CD4-positive, CD25-positive, alpha-beta regulatory T cell (primary cell): ENCODE measurements around the gene AHNAK2. TPM values are rescaled to one million over a fixed set of nuclear protein-coding genes. Genes with fewer than 3 reads are reported as not detected.

Experiments
- ATAC-seq, 2 donors: fragments of 150-1000 bp; cut with Tn5 transposase; one replicate each; pipeline ENCODE4 v1.10.0; 2021; ENCODE audit warnings: low read depth in 2 of 2, moderate number of reproducible peaks in 2 of 2, moderate library complexity in 1 of 2
- DNase-seq, 3 donors: peaks; one replicate each; pipeline versions ENCODE4 v3.0.0 to v3.0.0-alpha.2; 2012 to 2022; ENCODE audit warnings: mixed read lengths in 1 of 3
- H3K27ac ChIP-seq: one replicate; pipeline ENCODE4 v1.7.0; 2013; ENCODE audit warnings: mild to moderate bottlenecking, low read length; ENCODE audit not compliant: insufficient read depth, poor library complexity, severe bottlenecking
- H3K27me3 ChIP-seq: one replicate; pipeline ENCODE4 v1.7.0; 2013; ENCODE audit warnings: low read length; ENCODE audit not compliant: control insufficient read depth, insufficient read depth
- H3K36me3 ChIP-seq: one replicate; pipeline ENCODE4 v1.7.0; 2013; ENCODE audit warnings: mild to moderate bottlenecking, low read length, moderate library complexity; ENCODE audit not compliant: control insufficient read depth, insufficient read depth
- H3K4me1 ChIP-seq: 2 replicates; pipeline ENCODE4 v1.7.0; 2013; ENCODE audit warnings: mild to moderate bottlenecking, low read length; ENCODE audit not compliant: insufficient read depth, control insufficient read depth, poor library complexity, severe bottlenecking
- H3K4me3 ChIP-seq: one replicate; pipeline ENCODE4 v1.7.0; 2013; ENCODE audit warnings: low read depth, mild to moderate bottlenecking, low read length, moderate library complexity
- H3K9me3 ChIP-seq, 2 experiments: 1 replicate in 1 of 2; 2 replicates in 1 of 2; pipeline ENCODE4 v1.7.0; 2013; ENCODE audit warnings: low read length in 2 of 2, mild to moderate bottlenecking in 1 of 2, moderate library complexity in 1 of 2; ENCODE audit not compliant: control insufficient read depth in 2 of 2
- H3K27ac Mint-ChIP-seq, 3 donors: one replicate each; pipeline ENCODE4 v1.8.0; 2020 to 2022; ENCODE audit warnings: mild to moderate bottlenecking in 3 of 3, mixed read lengths in 3 of 3, moderate library complexity in 2 of 3
- H3K27me3 Mint-ChIP-seq: one replicate; pipeline ENCODE4 v1.8.0; 2022; ENCODE audit warnings: mild to moderate bottlenecking, mixed read lengths
- H3K36me3 Mint-ChIP-seq: one replicate; pipeline ENCODE4 v1.8.0; 2020; ENCODE audit warnings: mixed read lengths
- H3K4me1 Mint-ChIP-seq, 4 donors: one replicate each; pipeline ENCODE4 v1.8.0; 2020 to 2022; ENCODE audit warnings: mixed read lengths in 4 of 4, mild to moderate bottlenecking in 1 of 4
- H3K4me3 Mint-ChIP-seq, 4 donors: one replicate each; pipeline ENCODE4 v1.8.0; 2020 to 2022; ENCODE audit warnings: mild to moderate bottlenecking in 4 of 4, mixed read lengths in 4 of 4, moderate library complexity in 3 of 4
- H3K9me3 Mint-ChIP-seq, 7 donors: one replicate each; pipeline ENCODE4 v1.8.0; 2020 to 2022; ENCODE audit warnings: mixed read lengths in 7 of 7, mild to moderate bottlenecking in 3 of 7, moderate library complexity in 2 of 7
- polyA plus RNA-seq, 4 donors: library from polyadenylated mRNA; unstranded; fragments of 300-500 nt; fragmentation: Illumina TruSeq; gene quantifications; one replicate each; pipeline ENCODE4 v1.2.3, GENCODE V29; 2021
- total RNA-seq: library from RNA; stranded (reverse); gene quantifications from one replicate; pipeline ENCODE4 v1.2.3, GENCODE V29; 2022

Gene AHNAK2
- total and polyA plus RNA-seq, 5 donors from 2014 or later: not detected

DNA sequence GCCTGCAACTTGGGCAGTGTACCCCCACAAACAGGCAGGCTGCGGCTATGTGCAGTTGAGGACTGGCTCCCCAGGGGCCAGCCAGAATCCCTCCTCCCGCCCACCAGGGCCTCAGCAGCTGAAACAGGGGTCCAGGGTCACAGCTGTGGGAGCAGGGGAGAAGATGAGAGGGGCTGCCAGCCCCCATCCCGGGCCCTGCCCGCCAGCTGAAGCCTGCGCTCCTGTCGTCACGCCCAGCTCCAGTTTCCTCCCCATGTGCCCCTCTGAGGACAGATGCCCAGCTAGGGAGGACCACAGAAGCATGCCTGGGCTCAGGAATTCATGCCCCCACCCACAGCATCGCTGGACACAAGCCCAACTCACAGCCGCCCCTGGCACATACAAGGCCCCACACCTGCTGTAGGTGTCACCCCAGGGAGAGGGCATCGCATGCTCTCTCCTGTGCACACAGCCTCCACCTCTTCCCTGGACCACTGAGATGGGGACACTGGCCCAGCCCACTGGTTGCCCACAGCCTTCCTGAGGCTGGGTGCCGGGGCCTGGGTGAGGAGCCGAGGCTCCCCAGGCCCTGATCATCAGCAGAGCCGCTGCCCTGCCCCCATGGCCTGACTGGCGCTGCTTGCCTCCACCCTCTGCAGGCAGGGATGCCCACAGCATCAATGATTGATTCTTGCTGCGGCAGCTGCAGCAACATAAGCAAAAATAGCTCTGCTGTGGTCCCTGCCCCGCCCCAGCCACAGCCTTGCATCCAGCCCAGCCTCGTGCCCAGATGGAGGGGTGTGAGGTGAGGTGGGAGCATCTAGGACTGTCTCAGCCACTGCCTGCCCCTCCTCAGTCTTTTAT, 3.7 kb upstream of the AHNAK2 start:
- H3K36me3 Mint-ChIP-seq: no peaks in the 10 kb centered on the region
- peaks cover 18% of the 10 kb centered on the region for H3K4me1 ChIP-seq
- H3K27ac ChIP-seq: no peak overlapping the region
- no peak for DNase-seq
- no peak overlapping the region for H3K27ac Mint-ChIP-seq
- H3K27me3 ChIP-seq: no peaks in the 10 kb centered on the region
- no peak for ATAC-seq
- no peaks in the 10 kb centered on the region for H3K9me3 ChIP-seq
- H3K4me1 Mint-ChIP-seq: peaks cover 0 to 15% (median 4%) of the 10 kb centered on the region in 4 donors
- no peak overlapping the region for H3K4me3 ChIP-seq
- H3K4me3 Mint-ChIP-seq: peak overlapping the region in 1 of 4 donors; percentile 27
- peaks cover 27% of the 10 kb centered on the region for H3K27me3 Mint-ChIP-seq
- H3K9me3 Mint-ChIP-seq: peaks cover 0 to 5% (median 0%) of the 10 kb centered on the region in 7 donors
- no peaks in the 10 kb centered on the region for H3K36me3 ChIP-seq

DNA sequence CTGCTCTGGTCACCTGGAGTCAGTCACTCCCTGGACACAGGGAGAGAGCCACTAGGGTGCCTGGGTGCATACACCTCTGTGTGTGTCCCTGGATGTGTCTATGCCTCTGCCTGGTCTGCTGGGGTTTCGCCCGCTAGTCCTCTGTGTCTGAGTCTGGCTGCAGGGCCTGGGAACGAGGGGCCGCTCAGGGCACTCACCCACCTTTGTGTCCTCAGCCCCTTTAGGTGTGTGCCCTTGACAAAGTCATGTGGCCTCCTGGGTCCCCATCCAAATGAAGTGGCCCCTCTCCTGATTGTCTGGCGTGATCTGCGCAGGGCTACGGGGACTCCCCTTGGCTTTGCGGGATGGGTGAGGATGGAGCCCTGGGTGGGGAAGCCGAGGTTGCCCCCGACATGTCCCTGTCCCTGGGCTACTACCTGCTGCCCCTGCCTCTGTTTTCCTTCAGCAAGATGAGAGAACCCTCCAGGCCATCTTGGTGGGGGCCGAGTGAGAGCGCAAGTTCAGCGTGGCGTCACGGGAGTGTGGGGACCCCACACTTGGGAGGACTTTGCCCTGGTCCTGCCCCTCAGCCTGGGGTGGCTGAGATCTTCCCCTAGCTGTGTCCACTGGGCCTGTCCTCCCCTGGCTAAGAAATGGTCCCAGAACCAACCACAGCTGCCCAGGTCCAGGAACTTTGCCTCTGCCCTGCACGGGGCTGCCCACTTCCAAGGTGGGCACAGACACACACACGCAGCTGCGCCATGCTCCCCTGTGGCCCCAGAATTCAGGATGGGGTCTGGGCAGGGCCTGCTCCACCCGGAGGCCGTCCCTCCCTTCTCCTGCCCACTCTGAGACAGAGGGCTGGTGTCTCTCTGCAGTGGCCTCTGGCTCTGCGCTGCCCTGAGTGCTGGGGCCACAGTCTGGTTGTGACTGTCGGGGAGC, 2.7 kb upstream of the AHNAK2 start:
- Mint-ChIP-seq H3K4me1 (peaks cover 0 to 14% (median 8%) of the 10 kb centered on the region in 4 donors), H3K27ac (peak overlapping the region in 1 of 3 donors; percentile 38), H3K9me3 (peaks cover 0 to 5% (median 0%) of the 10 kb centered on the region in 7 donors), H3K27me3 (peaks cover 34% of the 10 kb centered on the region), H3K36me3 (no peaks in the 10 kb centered on the region), H3K4me3 (peak overlapping the region in 2 of 4 donors; percentile 36 to 76)
- Histone ChIP-seq H3K4me1 (peaks cover 14% of the 10 kb centered on the region), H3K4me3 (no peak overlapping the region), H3K27ac (no peak overlapping the region), H3K36me3 (no peaks in the 10 kb centered on the region), H3K27me3 (no peaks in the 10 kb centered on the region), H3K9me3 (no peaks in the 10 kb centered on the region)
- ATAC-seq: no peak
- DNase-seq: no peak

DNA sequence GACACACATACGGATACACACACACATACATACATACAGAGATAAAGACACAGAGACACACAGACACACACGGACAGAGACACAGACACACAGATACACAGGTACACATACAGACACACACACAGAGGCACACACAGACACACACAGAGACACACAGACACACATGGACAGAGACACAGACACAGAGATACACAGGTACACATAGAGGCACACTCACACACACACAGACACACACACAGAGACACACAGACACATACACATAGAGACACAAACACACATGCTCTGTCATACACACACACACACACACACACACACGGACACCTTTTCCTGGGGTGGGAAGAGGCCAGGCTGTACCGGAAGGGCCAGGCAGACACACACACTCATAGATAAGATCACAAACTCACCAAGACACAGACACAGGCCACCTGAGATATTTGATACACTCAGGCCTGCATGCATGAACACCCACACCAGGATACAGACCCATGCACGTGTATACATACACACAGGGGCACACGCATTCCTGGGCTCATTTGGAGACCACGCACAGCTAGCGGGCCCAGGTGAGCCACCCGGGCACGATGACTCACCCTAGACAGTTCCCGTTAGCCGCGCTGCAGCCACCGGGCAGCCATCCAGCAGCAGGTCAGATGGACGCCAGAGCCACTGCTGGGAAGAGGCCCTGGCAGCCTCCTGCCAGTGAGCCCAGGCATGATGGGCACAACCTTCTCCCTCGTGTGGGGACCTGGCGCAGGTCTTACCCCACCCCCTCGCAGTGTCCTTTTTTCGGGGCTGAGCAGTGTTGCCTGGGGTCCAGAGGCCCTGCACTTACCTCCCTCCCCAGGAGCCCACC, 1.8 kb upstream of the AHNAK2 start:
- no peak for DNase-seq
- Histone ChIP-seq H3K4me1 (peaks cover 15% of the 10 kb centered on the region), H3K9me3 (no peaks in the 10 kb centered on the region), H3K36me3 (no peaks in the 10 kb centered on the region), H3K27me3 (no peaks in the 10 kb centered on the region), H3K4me3 (no peak overlapping the region), H3K27ac (no peak overlapping the region)
- Mint-ChIP-seq H3K27ac (no peak overlapping the region), H3K27me3 (peaks cover 34% of the 10 kb centered on the region), H3K4me1 (peaks cover 0 to 17% (median 8%) of the 10 kb centered on the region in 4 donors), H3K9me3 (peaks cover 0 to 5% (median 0%) of the 10 kb centered on the region in 7 donors), H3K36me3 (no peaks in the 10 kb centered on the region), H3K4me3 (peak overlapping the region; percentile 10 to 76 (median 16))
- ATAC-seq: no peak

DNA sequence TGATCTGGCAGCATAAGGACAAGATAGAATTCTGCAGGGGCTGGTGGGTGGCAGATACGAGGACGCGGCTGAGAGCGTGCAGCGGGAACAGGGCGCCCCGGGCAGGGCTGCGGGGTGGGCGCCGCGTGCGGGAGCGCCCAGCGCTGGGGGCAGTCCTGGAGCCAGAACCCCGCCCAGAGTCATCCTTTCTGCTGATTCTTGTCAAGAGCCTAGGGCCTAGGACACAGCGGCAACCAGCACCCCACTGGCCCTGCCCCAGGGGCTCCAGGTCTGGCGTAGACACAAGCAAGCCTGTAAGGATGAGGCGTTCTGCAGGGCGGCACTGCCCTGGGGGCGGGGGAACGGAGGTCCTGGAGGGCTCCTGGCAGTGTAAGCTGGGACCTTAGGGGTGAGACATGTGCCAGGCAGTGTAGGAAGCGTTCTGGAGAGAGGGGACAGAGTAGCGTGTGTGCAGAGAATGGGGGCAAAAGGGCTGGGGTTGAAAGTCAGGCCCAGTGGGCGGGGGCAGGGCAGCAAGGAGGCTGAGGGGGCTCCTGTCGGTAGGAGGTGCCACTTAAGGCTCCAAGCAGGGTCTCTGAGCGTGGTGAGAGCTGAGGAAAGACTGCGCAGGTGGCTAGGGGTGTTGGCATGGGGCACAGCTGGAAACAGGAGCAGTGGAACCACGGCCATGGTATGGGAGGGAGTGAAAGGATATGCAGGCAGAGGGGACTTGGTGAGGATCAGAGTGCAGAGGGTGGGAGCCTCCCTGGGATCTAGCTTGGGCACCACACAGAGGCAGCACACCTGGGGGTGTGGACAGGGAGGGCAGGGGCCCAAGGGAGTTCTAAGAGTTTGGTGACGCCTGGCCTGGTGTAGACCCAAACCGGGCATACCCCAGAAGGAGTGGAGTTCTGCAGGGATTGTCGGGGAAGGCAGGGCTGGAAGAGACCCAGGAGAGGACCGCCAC, 845 bp upstream of the AHNAK2 start:
- H3K9me3 Mint-ChIP-seq: peaks cover 0 to 4% (median 0%) of the 10 kb centered on the region in 7 donors
- H3K36me3 Mint-ChIP-seq: no peaks in the 10 kb centered on the region
- ATAC-seq: no peak
- H3K27me3 Mint-ChIP-seq: peaks cover 40% of the 10 kb centered on the region
- Histone ChIP-seq H3K9me3 (no peaks in the 10 kb centered on the region), H3K36me3 (no peaks in the 10 kb centered on the region), H3K4me1 (peaks cover 15% of the 10 kb centered on the region), H3K4me3 (no peak overlapping the region), H3K27ac (no peak overlapping the region), H3K27me3 (no peaks in the 10 kb centered on the region)
- H3K4me1 Mint-ChIP-seq: peaks cover 0 to 14% (median 7%) of the 10 kb centered on the region in 4 donors
- H3K4me3 Mint-ChIP-seq: peak overlapping the region; percentile 10 to 76 (median 63)
- H3K27ac Mint-ChIP-seq: peak overlapping the region in 1 of 3 donors; percentile 3
- no peak for DNase-seq

DNA sequence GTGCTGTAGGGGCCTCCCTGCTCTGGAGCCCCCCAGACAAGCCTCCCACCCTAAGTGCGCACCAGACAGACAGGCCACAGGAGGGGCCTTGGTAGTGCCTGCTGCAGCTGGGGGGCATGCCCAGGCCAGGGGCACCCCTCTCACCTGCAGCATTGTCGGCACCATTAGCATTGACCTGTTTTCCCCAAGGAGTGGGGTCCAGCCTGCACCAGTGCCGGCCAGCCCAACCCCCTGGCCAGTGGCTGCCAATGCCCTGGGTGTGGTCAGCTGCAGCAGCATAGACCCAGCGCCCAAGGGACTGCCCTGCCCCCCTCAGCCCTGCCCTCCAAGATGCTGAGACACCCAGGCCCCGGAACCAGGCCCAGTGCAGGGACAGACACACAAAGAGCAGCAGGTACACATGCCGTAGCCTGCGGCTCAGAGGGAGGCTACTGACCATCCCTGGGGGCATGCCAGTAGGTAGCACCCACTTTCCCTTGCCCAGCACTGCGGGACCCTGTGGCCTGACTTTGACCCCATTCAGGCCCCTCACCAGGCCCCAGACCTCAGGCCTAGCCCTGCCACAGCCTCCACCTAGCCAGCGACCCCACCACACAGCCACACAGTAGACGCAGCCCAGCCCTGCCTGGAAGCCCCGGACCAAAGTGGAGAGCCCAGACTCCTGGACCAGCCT, 1.0 kb downstream of the AHNAK2 start:
- no peaks in the 10 kb centered on the region for H3K36me3 ChIP-seq
- H3K4me1 Mint-ChIP-seq: peaks cover 0 to 12% (median 7%) of the 10 kb centered on the region in 4 donors
- ATAC-seq (no peak), DNase-seq (no peak)
- no peaks in the 10 kb centered on the region for H3K27me3 ChIP-seq
- H3K9me3 Mint-ChIP-seq: peaks cover 0 to 4% (median 0%) of the 10 kb centered on the region in 7 donors
- no peaks in the 10 kb centered on the region for H3K9me3 ChIP-seq
- peak overlapping the region in 3 of 4 donors; percentile 75 to 78 (median 77) for H3K4me3 Mint-ChIP-seq
- no peak overlapping the region for H3K4me3 ChIP-seq
- H3K4me1 ChIP-seq: peaks cover 15% of the 10 kb centered on the region
- peaks cover 34% of the 10 kb centered on the region for H3K27me3 Mint-ChIP-seq
- H3K27ac ChIP-seq: no peak overlapping the region
- H3K36me3 Mint-ChIP-seq: no peaks in the 10 kb centered on the region
- no peak overlapping the region for H3K27ac Mint-ChIP-seq

DNA sequence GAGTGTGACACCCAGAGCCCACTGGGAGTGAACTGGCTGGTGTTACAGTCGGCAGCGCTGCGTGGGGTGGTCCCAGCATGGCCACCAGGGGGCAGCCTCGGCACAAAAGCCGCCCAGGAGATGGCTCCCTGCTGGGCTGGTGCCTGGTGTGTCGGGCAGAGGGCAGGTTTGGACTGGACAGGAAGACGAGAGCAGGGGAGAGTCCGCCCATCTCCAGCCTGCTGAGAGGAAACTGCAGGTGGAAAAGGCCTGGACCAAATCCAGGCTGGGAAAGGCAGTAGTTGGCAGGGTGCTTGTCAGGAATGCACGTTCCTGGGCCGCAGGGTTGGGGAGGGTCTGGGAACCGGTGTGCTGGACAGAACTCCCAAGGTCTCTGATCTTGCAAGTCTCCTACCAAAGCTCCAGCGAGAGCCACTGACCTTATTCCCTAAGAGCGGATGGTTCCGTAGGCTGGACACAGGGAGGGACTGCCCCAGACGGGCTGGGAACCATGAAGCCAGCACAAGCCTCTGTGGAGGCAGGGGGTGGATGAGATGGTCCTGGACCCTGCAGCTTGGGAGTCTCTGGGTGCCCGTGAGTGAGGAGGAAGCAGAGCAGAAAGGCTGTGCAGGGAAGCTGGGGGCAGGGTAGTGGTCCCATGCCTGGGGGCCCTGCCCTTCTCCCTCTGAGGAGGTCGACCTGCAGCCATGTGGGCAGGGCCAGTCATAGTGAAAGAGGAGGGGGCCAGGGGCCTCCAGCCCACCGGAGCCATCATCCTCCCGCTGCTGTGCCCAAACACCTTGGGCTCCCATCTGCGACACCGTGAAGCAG, 1.8 kb downstream of the AHNAK2 start:
- peak; percentile 75 to 82 (median 79) for DNase-seq
- Histone ChIP-seq H3K27ac (no peak overlapping the region), H3K27me3 (no peaks in the 10 kb centered on the region), H3K9me3 (no peaks in the 10 kb centered on the region), H3K4me3 (no peak overlapping the region), H3K36me3 (no peaks in the 10 kb centered on the region), H3K4me1 (peaks cover 15% of the 10 kb centered on the region)
- ATAC-seq: peak; percentile 83 to 84
- peaks cover 34% of the 10 kb centered on the region for H3K27me3 Mint-ChIP-seq
- no peak overlapping the region for H3K27ac Mint-ChIP-seq
- H3K36me3 Mint-ChIP-seq: no peaks in the 10 kb centered on the region
- H3K9me3 Mint-ChIP-seq: peaks cover 0 to 4% (median 0%) of the 10 kb centered on the region in 7 donors
- H3K4me1 Mint-ChIP-seq: peaks cover 0 to 12% (median 7%) of the 10 kb centered on the region in 4 donors
- peak overlapping the region; percentile 60 to 78 (median 68) for H3K4me3 Mint-ChIP-seq
